K562 (cell line): ENCODE measurements around the gene INHBE. TPM values are rescaled to one million over a fixed set of nuclear protein-coding genes. Genes with fewer than 3 reads are reported as not detected.

ENCODE experiments used
- CBX8 ChIP-seq: fragments of 200-600 bp; sonication (generic); IDR thresholded peaks from 2 replicates; pipeline ENCODE4 v1.6.1; 2012; ENCODE audit warnings: borderline replicate concordance, mixed run types, low read depth, mild to moderate bottlenecking, moderate library complexity, mixed read lengths, low read length, control low read depth, inconsistent platforms; ENCODE audit not compliant: poor library complexity, severe bottlenecking; ENCODE audit errors: extremely low read depth
- EZH2 ChIP-seq: IDR thresholded peaks from 2 replicates; pipeline ENCODE4 v1.6.1; 2012; ENCODE audit warnings: low read depth, mild to moderate bottlenecking, inconsistent platforms, low read length, borderline replicate concordance
- KAT7 ChIP-seq: sonication (generic); formaldehyde crosslinking; IDR thresholded peaks from 2 replicates; pipeline ENCODE4 v1.8.0; 2022; ENCODE audit warnings: missing genetic modification reagents, mild to moderate bottlenecking, borderline replicate concordance
- MGA ChIP-seq: fragments of 450-650 bp; IDR thresholded peaks from 2 replicates; pipeline ENCODE4 v1.6.1; 2016; ENCODE audit warnings: mild to moderate bottlenecking, moderate library complexity
- SIN3B ChIP-seq: fragments of 450-650 bp; IDR thresholded peaks from 2 replicates; pipeline ENCODE4 v1.6.1; 2017; ENCODE audit warnings: low read depth, mild to moderate bottlenecking, moderate library complexity
- SNIP1 ChIP-seq: fragments of 450-650 bp; IDR thresholded peaks from 2 replicates; pipeline ENCODE4 v1.7.1; 2017; ENCODE audit warnings: low read depth, mild to moderate bottlenecking
- TRIM24 ChIP-seq, 2 experiments: fragments of 450-650 bp; IDR thresholded peaks; 2 replicates each; pipeline ENCODE4 v1.6.1; 2016
- polyA plus RNA-seq, 8 experiments: library from polyadenylated mRNA; depleted of rRNA in 4 of 8; stranded (reverse) in 5 of 8; unstranded in 3 of 8; fragments of >200 nt; fragmentation: Nextera tagmentation in 2 of 8; fragmentation: Illumina TruSeq in 1 of 8; extraction: Ambion mirVana in 2 of 8; extraction: Trizol in 1 of 8; gene quantifications; 2 replicates each; pipeline versions ENCODE4 v1.2.1 to v1.2.3, GENCODE V29; 2011 to 2014; ENCODE audit warnings: inconsistent platforms in 1 of 8, missing spikeins in 1 of 8
- total RNA-seq, 7 experiments: library from RNA; depleted of rRNA in 6 of 7; stranded (reverse); fragments of >200 nt in 6 of 7; fragmentation: Illumina TruSeq in 2 of 7; extraction: Trizol in 2 of 7; gene quantifications; 2 replicates each; pipeline versions ENCODE4 v1.2.1 to v1.2.3, GENCODE V29; 2011 to 2021; ENCODE audit warnings: low replicate concordance in 1 of 7

INHBE gene
- total and polyA plus RNA-seq, 9 of the 15 experiments (the other 6 are each of a cell fraction or from before 2014, with no cell fraction given) = 0.94 to 9.9 (median 7.3) TPM

- TF ChIP-seq MGA (no peak), KAT7 (CRISPR knock-in tag) (no peak), TRIM24 (IDR thresholded peaks at IDR 0.05) (no peak), SIN3B (no peak), CBX8 (no peak), SNIP1 (no peak), EZH2 (no peak)
These were observed 16.0 kb downstream of the INHBE start (continued) for GRCh38 chr12:57470970-57471656.
